ENCODE data around the gene SNCB. TPM values are rescaled to one million over a fixed set of nuclear protein-coding genes. Genes with fewer than 3 reads are reported as not detected.

The SNCB gene
- total and polyA plus RNA-seq, 2 of the 13 experiments (the other 11 are each of a cell fraction or from before 2014, with no cell fraction given) = not detected

DNA sequence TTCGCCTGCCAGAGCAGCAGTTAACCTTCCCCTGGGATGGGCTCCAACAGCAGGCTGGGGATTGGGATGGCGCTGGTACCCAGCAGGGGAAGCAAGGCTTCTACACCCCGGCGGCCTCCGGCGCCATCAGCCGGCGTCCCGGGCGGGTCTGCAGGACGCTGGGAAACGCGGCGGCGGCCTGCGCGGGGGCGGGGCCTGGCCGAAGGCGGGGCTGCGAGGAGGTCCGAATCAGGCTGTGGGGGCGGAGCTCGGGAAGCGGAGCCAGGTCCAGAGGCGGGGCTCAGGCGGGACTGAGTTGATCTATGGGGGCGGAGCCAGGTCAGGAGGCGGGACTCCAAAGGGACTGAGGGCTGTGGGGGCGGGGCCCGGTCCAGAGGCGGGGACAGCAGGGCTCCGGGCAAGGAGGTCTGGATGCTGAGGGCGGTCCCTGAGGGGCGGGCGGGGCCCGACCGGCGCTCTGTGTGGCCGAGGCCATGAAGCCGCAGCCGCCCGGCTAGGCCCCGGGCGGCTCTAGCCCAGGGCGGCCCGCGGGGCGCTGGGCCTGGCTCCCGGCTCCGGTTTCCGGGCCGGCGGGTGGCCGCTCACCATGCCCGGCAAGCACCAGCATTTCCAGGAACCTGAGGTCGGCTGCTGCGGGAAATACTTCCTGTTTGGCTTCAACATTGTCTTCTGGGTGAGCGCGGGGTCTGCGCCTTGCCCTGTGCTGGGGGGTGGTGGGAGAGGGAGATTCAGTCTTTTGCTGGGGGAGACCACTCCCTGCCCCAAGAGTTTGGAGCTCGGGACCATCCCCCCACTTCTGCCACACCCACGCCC lies 16.9 kb upstream of the SNCB start, which contains the start of gene TSPAN17 (continued):
- TF ChIP-seq, protein P1, sequence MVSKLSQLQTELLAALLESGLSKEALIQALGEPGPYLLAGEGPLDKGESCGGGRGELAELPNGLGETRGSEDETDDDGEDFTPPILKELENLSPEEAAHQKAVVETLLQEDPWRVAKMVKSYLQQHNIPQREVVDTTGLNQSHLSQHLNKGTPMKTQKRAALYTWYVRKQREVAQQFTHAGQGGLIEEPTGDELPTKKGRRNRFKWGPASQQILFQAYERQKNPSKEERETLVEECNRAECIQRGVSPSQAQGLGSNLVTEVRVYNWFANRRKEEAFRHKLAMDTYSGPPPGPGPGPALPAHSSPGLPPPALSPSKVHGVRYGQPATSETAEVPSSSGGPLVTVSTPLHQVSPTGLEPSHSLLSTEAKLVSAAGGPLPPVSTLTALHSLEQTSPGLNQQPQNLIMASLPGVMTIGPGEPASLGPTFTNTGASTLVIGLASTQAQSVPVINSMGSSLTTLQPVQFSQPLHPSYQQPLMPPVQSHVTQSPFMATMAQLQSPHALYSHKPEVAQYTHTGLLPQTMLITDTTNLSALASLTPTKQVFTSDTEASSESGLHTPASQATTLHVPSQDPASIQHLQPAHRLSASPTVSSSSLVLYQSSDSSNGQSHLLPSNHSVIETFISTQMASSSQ (IDR thresholded peaks at IDR 0.05; ENCODE audit: low read depth) = no peak
- TF ChIP-seq, protein P1 (CRISPR knock-in tag; IDR thresholded peaks at IDR 0.05; ENCODE audit: borderline replicate concordance) = no peak
- no peak for TF ChIP-seq PCBP1 (IDR thresholded peaks at IDR 0.05; ENCODE audit: borderline replicate concordance, low read depth, low read length)
- TF ChIP-seq ATF7 (IDR thresholded peaks at IDR 0.05) = no peak
- no peak for TF ChIP-seq ATF7 (CRISPR knock-in tag; IDR thresholded peaks at IDR 0.05)
- TF ChIP-seq ADNP (CRISPR knock-in tag; IDR thresholded peaks at IDR 0.05) = no peak
- TF ChIP-seq POLR2A (IDR thresholded peaks at IDR 0.05; ENCODE audit: insufficient read depth in 1 of 2, low read depth in 2 of 2, low read length in 2 of 2) = peak; percentile 56 to 82; a peak in 3 of 4 replicates
- TF ChIP-seq, protein P2, sequence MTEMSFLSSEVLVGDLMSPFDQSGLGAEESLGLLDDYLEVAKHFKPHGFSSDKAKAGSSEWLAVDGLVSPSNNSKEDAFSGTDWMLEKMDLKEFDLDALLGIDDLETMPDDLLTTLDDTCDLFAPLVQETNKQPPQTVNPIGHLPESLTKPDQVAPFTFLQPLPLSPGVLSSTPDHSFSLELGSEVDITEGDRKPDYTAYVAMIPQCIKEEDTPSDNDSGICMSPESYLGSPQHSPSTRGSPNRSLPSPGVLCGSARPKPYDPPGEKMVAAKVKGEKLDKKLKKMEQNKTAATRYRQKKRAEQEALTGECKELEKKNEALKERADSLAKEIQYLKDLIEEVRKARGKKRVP (CRISPR knock-in tag; IDR thresholded peaks at IDR 0.05) = no peak
- TF ChIP-seq POGZ (CRISPR knock-in tag; IDR thresholded peaks at IDR 0.05) = peak; percentile 25; the same call in 1 of the 2 replicates
- TF ChIP-seq ZNF768 (CRISPR knock-in tag; IDR thresholded peaks at IDR 0.05) = no peak
- TF ChIP-seq ZNF274 (CRISPR knock-in tag; IDR thresholded peaks at IDR 0.05) = 0 out of 2 replicates have a peak, but pooled peaks have one; percentile 32
- 0 out of 2 replicates have a peak, but pooled peaks have one; percentile 23 for TF ChIP-seq KAT8 (CRISPR knock-in tag; IDR thresholded peaks at IDR 0.05)
- TF ChIP-seq, protein P3, sequence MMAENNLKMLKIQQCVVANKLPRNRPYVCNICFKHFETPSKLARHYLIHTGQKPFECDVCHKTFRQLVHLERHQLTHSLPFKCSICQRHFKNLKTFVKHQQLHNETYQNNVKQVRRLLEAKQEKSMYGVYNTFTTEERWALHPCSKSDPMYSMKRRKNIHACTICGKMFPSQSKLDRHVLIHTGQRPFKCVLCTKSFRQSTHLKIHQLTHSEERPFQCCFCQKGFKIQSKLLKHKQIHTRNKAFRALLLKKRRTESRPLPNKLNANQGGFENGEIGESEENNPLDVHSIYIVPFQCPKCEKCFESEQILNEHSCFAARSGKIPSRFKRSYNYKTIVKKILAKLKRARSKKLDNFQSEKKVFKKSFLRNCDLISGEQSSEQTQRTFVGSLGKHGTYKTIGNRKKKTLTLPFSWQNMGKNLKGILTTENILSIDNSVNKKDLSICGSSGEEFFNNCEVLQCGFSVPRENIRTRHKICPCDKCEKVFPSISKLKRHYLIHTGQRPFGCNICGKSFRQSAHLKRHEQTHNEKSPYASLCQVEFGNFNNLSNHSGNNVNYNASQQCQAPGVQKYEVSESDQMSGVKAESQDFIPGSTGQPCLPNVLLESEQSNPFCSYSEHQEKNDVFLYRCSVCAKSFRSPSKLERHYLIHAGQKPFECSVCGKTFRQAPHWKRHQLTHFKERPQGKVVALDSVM (CRISPR knock-in tag; IDR thresholded peaks at IDR 0.05) = 0 out of 2 replicates have a peak, but pooled peaks have one; percentile 24
- peak; percentile 47; the same call in 1 of the 2 replicates for TF ChIP-seq BCL3 (CRISPR knock-in tag; IDR thresholded peaks at IDR 0.05)
- TF ChIP-seq ZFY (CRISPR knock-in tag; IDR thresholded peaks at IDR 0.05) = peak; percentile 84
- TF ChIP-seq ZBTB14 (CRISPR knock-in tag; IDR thresholded peaks at IDR 0.05) = no peak
- TF ChIP-seq STAG1 (CRISPR knock-in tag; IDR thresholded peaks at IDR 0.05) = peak; percentile 63
- no peak for TF ChIP-seq MED1 (CRISPR knock-in tag; IDR thresholded peaks at IDR 0.05)
- TF ChIP-seq THAP11 (CRISPR knock-in tag; IDR thresholded peaks at IDR 0.05) = peak; percentile 19; the same call in 1 of the 2 replicates
- TF ChIP-seq ZFP36L2 (CRISPR knock-in tag; IDR thresholded peaks at IDR 0.05) = no peak
- TF ChIP-seq HIVEP1 (CRISPR knock-in tag; IDR thresholded peaks at IDR 0.05) = peak; percentile 63; the same call in 1 of the 2 replicates
